ENCODE data around the gene MROH8. TPM values are rescaled to one million over a fixed set of nuclear protein-coding genes. Genes with fewer than 3 reads are reported as not detected.

The MROH8 gene
- total and polyA plus RNA-seq, 8 donors = 1.1 to 6.9 (median 1.5) TPM

- peaks cover 7 to 9% (median 7%) of the 10 kb centered on the region in 3 donors for H3K4me1 ChIP-seq
- ATAC-seq (no peak), FAIRE-seq (no peak), DNase-seq (no peak)
- WGBS, 2 donors = 76 to 77% methylated on average over 5 of the region's 5 CpGs
- peaks cover 0 to 65% (median 53%) of the 10 kb centered on the region in 3 donors for H3K36me3 ChIP-seq
- H3K27ac ChIP-seq = no peak overlapping the region
- H3K4me3 ChIP-seq = no peak overlapping the region
- H3K9me3 ChIP-seq = no peaks in the 10 kb centered on the region
- intact Hi-C loops (cut with DNase I) = no loop called here
- no peak for TF ChIP-seq CTCF (IDR thresholded peaks at IDR 0.05)
- H3K27me3 ChIP-seq = no peaks in the 10 kb centered on the region
Observed at GRCh38 chr20:37225146-37225545, 45.8 kb upstream of the MROH8 start.

GRCh38 chr20:37223053-37223452 lies 43.7 kb upstream of the MROH8 start:
- Histone ChIP-seq H3K4me1 (peaks cover 7 to 9% (median 7%) of the 10 kb centered on the region in 3 donors), H3K27me3 (no peaks in the 10 kb centered on the region), H3K27ac (no peak overlapping the region), H3K36me3 (peaks cover 0 to 44% (median 35%) of the 10 kb centered on the region in 3 donors), H3K9me3 (no peaks in the 10 kb centered on the region), H3K4me3 (no peak overlapping the region)
- DNase-seq (no peak), FAIRE-seq (no peak), ATAC-seq (peak; percentile 64 to 87 (median 76))
- intact Hi-C loops (cut with DNase I) = no loop called here
- no peak for TF ChIP-seq CTCF (IDR thresholded peaks at IDR 0.05)

GRCh38 chr20:37222086-37222485 lies 42.7 kb upstream of the MROH8 start:
- peaks cover 7 to 9% (median 7%) of the 10 kb centered on the region in 3 donors for H3K4me1 ChIP-seq
- FAIRE-seq (no peak), ATAC-seq (no peak), DNase-seq (no peak)
- H3K36me3 ChIP-seq = peaks cover 0 to 35% (median 32%) of the 10 kb centered on the region in 3 donors
- WGBS, 2 donors = 89 to 94% methylated on average over 4 of the region's 4 CpGs
- H3K9me3 ChIP-seq = no peaks in the 10 kb centered on the region
- no peak overlapping the region for H3K4me3 ChIP-seq
- intact Hi-C loops (cut with DNase I) = no loop called here
- TF ChIP-seq CTCF (IDR thresholded peaks at IDR 0.05) = no peak
- H3K27ac ChIP-seq = no peak overlapping the region
- H3K27me3 ChIP-seq = no peaks in the 10 kb centered on the region

- DNase-seq (no peak), ATAC-seq (peak in 1 of 4 donors; percentile 11), FAIRE-seq (no peak)
- no peak for TF ChIP-seq CTCF (IDR thresholded peaks at IDR 0.05)
- Histone ChIP-seq H3K27ac (no peak overlapping the region), H3K9me3 (no peaks in the 10 kb centered on the region), H3K27me3 (no peaks in the 10 kb centered on the region), H3K36me3 (peaks cover 0 to 29% (median 19%) of the 10 kb centered on the region in 3 donors), H3K4me3 (no peak overlapping the region), H3K4me1 (peaks cover 7 to 9% (median 7%) of the 10 kb centered on the region in 3 donors)
- WGBS, 2 donors = 77 to 83% methylated on average over 3 of the region's 3 CpGs
- intact Hi-C loops (cut with DNase I) = no loop called here
Observed at GRCh38 chr20:37220731-37221130, 41.4 kb upstream of the MROH8 start.

GRCh38 chr20:37219751-37220668 lies 40.7 kb upstream of the MROH8 start:
- no peak for DNase-seq

More at GRCh38 chr20:37219751-37220668, 40.7 kb upstream of the MROH8 start:
- no peak overlapping the region for H3K27ac ChIP-seq
- WGBS, 2 donors = 81 to 86% methylated on average over 10 of the region's 10 CpGs
- TF ChIP-seq CTCF (IDR thresholded peaks at IDR 0.05) = no peak
- FAIRE-seq = no peak
- intact Hi-C loops (cut with DNase I) = no loop called here
- peaks cover 7 to 9% (median 7%) of the 10 kb centered on the region in 3 donors for H3K4me1 ChIP-seq
- H3K4me3 ChIP-seq = no peak overlapping the region
- H3K9me3 ChIP-seq = no peaks in the 10 kb centered on the region
- peaks cover 2 to 22% (median 12%) of the 10 kb centered on the region in 3 donors for H3K36me3 ChIP-seq
- no peak for ATAC-seq
- no peaks in the 10 kb centered on the region for H3K27me3 ChIP-seq

All from pancreas (tissue), 10 donors.